ENCODE data around the gene CD300LG. TPM values are rescaled to one million over a fixed set of nuclear protein-coding genes. Genes with fewer than 3 reads are reported as not detected.
A peak's percentile ranks its signal among the peaks of the same experiment; 100 is the strongest.

Gene CD300LG
- total RNA-seq, 1 donor from 2014 or later = 12.6 TPM

DNA sequence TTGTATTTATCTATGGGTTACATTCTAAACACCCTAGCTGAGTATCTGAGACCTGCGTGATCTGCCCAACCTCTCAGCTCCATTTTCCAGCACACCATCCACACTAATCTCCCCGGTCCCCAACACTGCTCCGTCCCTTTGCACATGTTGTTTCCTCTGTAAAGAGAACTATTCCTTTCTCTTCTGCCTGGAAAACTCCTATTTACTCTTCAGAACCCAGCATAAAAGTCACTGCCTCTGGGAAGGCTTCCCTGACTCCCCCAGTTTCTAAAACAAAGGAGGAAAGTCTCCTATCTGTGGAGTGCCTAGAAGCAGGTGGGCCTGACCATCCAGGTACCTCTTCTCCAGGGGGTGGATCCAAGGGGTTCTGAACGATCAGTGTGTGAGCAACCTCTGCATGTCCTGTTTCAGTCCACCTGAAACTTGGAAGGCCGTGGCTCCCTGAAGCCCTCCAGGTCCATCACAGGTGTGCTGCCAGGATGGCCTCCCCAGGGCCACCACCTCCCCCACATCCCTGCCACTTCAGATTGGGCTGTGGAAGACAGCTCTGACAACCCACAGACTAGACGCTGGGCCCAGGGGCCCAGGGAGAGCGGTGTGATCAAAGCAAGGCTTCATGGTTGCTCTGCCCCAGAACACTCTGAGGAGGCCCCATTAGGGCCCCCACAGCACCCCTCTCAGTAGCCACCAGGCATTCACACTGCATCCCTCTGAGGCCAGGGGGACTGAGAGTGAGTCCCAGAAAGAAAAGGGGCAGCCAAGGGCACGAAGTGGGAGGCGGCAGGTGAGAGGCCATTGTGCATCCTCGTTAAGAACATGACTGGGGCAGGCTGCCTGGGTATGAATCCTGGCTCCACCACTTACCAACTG, 34.3 kb upstream of the CD300LG start:
- intact Hi-C loops (cut with micrococcal nuclease) = no loop called here
- H3K9me3 ChIP-seq (replicated peaks) = no peaks in the 10 kb centered on the region
- TF ChIP-seq, protein P1, sequence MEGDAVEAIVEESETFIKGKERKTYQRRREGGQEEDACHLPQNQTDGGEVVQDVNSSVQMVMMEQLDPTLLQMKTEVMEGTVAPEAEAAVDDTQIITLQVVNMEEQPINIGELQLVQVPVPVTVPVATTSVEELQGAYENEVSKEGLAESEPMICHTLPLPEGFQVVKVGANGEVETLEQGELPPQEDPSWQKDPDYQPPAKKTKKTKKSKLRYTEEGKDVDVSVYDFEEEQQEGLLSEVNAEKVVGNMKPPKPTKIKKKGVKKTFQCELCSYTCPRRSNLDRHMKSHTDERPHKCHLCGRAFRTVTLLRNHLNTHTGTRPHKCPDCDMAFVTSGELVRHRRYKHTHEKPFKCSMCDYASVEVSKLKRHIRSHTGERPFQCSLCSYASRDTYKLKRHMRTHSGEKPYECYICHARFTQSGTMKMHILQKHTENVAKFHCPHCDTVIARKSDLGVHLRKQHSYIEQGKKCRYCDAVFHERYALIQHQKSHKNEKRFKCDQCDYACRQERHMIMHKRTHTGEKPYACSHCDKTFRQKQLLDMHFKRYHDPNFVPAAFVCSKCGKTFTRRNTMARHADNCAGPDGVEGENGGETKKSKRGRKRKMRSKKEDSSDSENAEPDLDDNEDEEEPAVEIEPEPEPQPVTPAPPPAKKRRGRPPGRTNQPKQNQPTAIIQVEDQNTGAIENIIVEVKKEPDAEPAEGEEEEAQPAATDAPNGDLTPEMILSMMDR (IDR thresholded peaks at IDR 0.05; ENCODE audit: borderline replicate concordance) = no peak
- peaks cover 7% of the 10 kb centered on the region for H3K4me1 ChIP-seq
- no peaks in the 10 kb centered on the region for H3K27me3 ChIP-seq (ENCODE audit: low read depth)
- peaks cover 96% of the 10 kb centered on the region for H3K36me3 ChIP-seq
- no peak for DNase-seq
- no peak overlapping the region for H3K4me3 ChIP-seq
- peak overlapping the region; percentile 3 for H3K27ac ChIP-seq (replicated peaks)

DNA sequence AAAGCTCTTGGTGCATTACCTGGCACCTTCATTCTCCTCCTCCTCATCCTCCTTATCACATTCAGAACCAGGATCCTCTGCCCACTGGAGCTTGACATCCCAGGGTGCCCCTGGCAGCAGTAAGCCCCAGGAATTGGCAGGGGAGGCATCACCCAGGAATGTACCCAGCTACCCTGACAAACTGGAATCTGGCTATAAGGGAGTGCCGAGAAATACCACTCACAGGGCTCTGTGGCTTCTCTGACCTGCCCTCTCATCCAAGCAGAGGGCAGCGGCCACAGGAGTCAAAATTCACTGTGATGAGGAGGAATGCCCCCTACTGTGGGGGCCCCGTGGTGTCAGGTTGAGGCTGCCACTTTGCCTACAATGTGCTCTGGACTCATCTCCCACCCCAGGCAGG, 33.6 kb upstream of the CD300LG start:
- H3K9me3 ChIP-seq (replicated peaks) = no peaks in the 10 kb centered on the region
- H3K4me3 ChIP-seq = no peak overlapping the region
- H3K27ac ChIP-seq (replicated peaks) = peak overlapping the region; percentile 3
- no peaks in the 10 kb centered on the region for H3K27me3 ChIP-seq (ENCODE audit: low read depth)
- TF ChIP-seq, protein P1 (IDR thresholded peaks at IDR 0.05; ENCODE audit: borderline replicate concordance) = no peak
- no peak for DNase-seq
- H3K4me1 ChIP-seq = peaks cover 15% of the 10 kb centered on the region
- intact Hi-C loops (cut with micrococcal nuclease) = no loop called here
- H3K36me3 ChIP-seq = peaks cover 90% of the 10 kb centered on the region

DNA sequence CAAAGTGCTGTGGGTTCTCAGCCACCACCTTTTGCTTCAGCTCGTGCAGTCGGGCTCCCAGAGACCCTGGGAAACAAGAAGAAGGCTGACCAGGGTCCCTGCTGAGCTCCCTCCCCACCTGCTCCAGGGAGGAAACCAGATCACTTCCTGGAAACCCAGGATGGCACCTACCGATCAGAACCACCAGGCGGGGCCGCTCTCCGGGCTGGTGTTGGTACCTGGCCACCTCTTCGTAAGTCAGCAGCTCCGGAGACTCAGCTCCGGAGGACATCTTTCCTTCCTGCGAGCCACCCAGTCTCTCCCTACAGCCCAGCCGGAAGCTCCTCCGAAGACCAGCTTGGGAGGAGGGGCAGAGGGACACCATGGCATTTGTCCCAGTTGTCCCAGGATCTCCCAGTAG, 33.0 kb upstream of the CD300LG start:
- H3K27ac ChIP-seq (replicated peaks) = peak overlapping the region; percentile 0
- no peak overlapping the region for H3K4me3 ChIP-seq
- peaks cover 21% of the 10 kb centered on the region for H3K4me1 ChIP-seq
- intact Hi-C loops (cut with micrococcal nuclease) = no loop called here
- H3K36me3 ChIP-seq = peaks cover 90% of the 10 kb centered on the region
- TF ChIP-seq, protein P1 (IDR thresholded peaks at IDR 0.05; ENCODE audit: borderline replicate concordance) = no peak
- DNase-seq = no peak
- no peaks in the 10 kb centered on the region for H3K9me3 ChIP-seq (replicated peaks)
- H3K27me3 ChIP-seq (ENCODE audit: low read depth) = no peaks in the 10 kb centered on the region

DNA sequence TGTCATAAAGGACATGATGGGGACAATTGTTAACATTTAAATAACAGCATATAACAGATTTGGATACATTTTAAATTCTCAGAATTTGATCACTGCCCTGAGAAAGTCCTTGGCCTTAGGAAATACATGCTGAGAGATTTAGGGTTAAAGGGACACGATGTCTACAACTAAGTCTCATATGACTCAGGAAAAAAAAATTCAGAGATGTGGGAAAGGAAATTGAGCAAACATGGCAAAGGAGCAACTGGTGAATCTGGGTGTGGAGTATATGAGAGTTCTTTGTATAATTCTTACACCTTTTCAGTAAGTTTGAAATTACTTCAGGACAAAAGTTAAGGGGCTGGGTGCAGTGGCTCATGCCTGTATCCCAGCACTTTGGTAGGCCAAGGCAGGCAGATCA, 32.3 kb upstream of the CD300LG start:
- no peak for DNase-seq
- TF ChIP-seq, protein P1 (IDR thresholded peaks at IDR 0.05; ENCODE audit: borderline replicate concordance) = no peak
- Histone ChIP-seq H3K27me3 (ENCODE audit: low read depth) (no peaks in the 10 kb centered on the region), H3K4me1 (peaks cover 28% of the 10 kb centered on the region), H3K9me3 (replicated peaks) (no peaks in the 10 kb centered on the region), H3K27ac (replicated peaks) (peak overlapping the region; percentile 43), H3K4me3 (no peak overlapping the region), H3K36me3 (peaks cover 92% of the 10 kb centered on the region)
- intact Hi-C loops (cut with micrococcal nuclease) = no loop called here

DNA sequence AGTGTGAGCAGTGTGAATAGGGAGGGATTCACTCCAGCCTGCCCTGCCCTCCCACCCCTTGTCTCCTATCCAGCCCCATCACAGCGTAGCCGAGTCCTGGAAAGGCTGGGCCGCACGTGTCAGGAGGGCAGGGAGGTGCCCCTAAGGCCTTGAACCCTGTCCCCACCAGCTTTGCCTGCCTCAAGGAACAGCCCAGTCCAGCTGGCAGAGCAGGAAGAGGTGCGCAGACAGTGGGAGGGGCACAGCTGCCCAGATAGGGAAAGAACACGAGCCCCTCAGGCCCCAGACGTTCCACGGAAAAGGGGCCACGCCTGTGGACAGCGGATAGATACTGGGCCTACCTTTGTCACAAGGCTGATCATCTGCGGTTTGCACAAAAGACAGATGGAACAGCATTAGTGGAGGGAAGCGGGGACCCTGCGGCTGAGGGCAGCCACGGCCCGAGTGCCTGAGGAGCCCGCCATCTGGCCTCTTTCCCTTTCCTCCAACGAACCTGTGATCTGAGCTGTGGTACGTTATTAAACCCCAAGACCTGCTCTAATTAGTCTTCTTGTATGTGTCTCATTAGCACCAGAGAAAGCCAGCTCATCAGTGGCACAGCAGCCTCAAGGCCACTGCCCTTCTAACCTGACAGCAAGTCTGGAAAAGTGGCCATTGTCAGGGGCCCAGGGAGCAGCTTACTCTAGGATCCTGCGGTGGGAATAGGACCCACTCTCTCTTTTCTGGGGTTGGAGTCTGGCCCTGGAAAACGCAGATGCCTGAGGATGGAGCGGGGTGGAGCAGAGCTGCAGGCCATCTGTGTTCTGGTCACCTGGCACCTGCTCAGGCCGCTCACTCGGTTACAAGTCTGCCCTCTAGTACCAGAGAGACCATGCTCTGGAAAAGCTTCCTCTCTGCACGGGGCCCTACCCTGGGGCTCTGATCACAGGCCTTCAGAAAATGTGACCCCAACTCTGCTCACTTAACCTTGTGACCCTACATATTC, 30.3 kb upstream of the CD300LG start:
- H3K36me3 ChIP-seq = peaks cover 92% of the 10 kb centered on the region

More for the DNA sequence above, 30.3 kb upstream of the CD300LG start:
- H3K27me3 ChIP-seq (ENCODE audit: low read depth) = no peaks in the 10 kb centered on the region
- TF ChIP-seq, protein P1 (IDR thresholded peaks at IDR 0.05; ENCODE audit: borderline replicate concordance) = no peak
- peak overlapping the region; percentile 57 for H3K27ac ChIP-seq (replicated peaks)
- DNase-seq = no peak
- H3K9me3 ChIP-seq (replicated peaks) = no peaks in the 10 kb centered on the region
- intact Hi-C loops (cut with micrococcal nuclease) = no loop called here
- H3K4me3 ChIP-seq = no peak overlapping the region
- peaks cover 46% of the 10 kb centered on the region for H3K4me1 ChIP-seq

Measured in left ventricle myocardium inferior (tissue), 1 donor.